Measurements from ENCODE around the gene HES7. TPM values are rescaled to one million over a fixed set of nuclear protein-coding genes. Genes with fewer than 3 reads are reported as not detected.

HES7 gene
- total and polyA plus RNA-seq, 9 of the 15 experiments (the other 6 are each of a cell fraction or from before 2014, with no cell fraction given), result 0.03 to 1.7 (median 0.14) TPM; not detected in 1

DNA sequence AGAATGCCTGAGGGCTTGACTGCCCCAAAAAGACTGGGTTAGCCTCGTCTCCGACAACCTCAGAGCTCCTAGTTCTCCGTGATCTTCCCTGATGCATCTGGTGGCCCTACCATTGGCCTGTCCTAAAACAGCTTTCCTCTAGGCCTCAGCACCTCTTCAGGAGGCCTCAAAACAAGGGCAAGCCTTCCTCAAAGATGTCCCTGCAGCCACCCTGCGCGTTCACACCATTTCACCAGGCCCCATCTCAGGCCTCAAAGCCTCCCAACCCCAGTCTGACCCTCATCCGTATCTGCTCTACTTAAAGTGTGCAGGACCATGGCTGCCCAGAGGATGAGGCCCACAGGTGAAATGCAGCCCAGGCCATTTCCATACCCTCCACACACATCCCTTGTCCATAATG is 13.0 kb downstream of the HES7 start:
- H4K20me1 ChIP-seq (replicated peaks; ENCODE audit: control insufficient read depth, insufficient read depth, low read length), result no peaks in the 10 kb centered on the region
- POLR2A ChIA-PET, result interaction anchor here (0.7 to 1.4 kb wide), 3 partner anchors 26 to 211 kb away, joined by 3 read pairs; no protein-coding TSS in a partner anchor
- no peaks in the 10 kb centered on the region for H3K79me2 ChIP-seq (ENCODE audit: control insufficient read depth, insufficient read depth, low read length)
- peak; percentile 8; the same call in 2 of the 3 replicates for ATAC-seq
- no peak overlapping the region for H2AFZ ChIP-seq (ENCODE audit: low read depth, low read length)
- TSS peak; percentile 81 for BruUV-seq (replicated peaks)
- H3K4me2 ChIP-seq (ENCODE audit: insufficient read depth, low read length), result no peak overlapping the region
- CTCF ChIA-PET (ENCODE audit: low intra/inter-chr PET ratio), result interaction anchor here (0.8 to 4.4 kb wide), 3 partner anchors 17 to 50 kb away, joined by 4 to 24 read pairs (median 18); no protein-coding TSS in a partner anchor
- H3K9me3 ChIP-seq (replicated peaks; ENCODE audit: control insufficient read depth, insufficient read depth, low read depth, low read length), result no peaks in the 10 kb centered on the region
- H3K9me1 ChIP-seq (ENCODE audit: control insufficient read depth, insufficient read depth, low read length), result no peaks in the 10 kb centered on the region
- H3K36me3 ChIP-seq (ENCODE audit: control insufficient read depth, insufficient read depth, low read length), result no peaks in the 10 kb centered on the region
- H3K9ac ChIP-seq (ENCODE audit: insufficient read depth in 1 of 2, low read depth in 2 of 2, low read length in 2 of 2), result peak overlapping the region in 1 of 2 experiments; percentile 10; a peak in 1 of 4 replicates
- H3K27me3 ChIP-seq (ENCODE audit: control insufficient read depth in 2 of 2, insufficient read depth in 2 of 2, low read length in 2 of 2), result peaks cover 11 to 17% of the 10 kb centered on the region in 2 experiments
- peaks cover 8 to 19% of the 10 kb centered on the region in 2 experiments; a peak in 4 of 5 replicates for H3K4me1 ChIP-seq (replicated peaks in 1 of 2; ENCODE audit: control insufficient read depth in 2 of 2, insufficient read depth in 2 of 2, low read length in 2 of 2)
- intact Hi-C loops (cut with micrococcal nuclease) (loop anchor here (1.0 to 5.0 kb wide), 2 partner anchors 18 to 39 kb away; no protein-coding TSS in a partner anchor), in situ Hi-C loops (cut with MboI) (loop anchor here (5.0 kb wide), 1 partner anchor 34 kb away; no protein-coding TSS in a partner anchor)
- DNase-seq (ENCODE audit: extremely low read depth in 1 of 4, low spot score in 3 of 4), result no peak
- H3K4me3 ChIP-seq, result no peak overlapping the region
- no peak overlapping the region for H3K27ac ChIP-seq (ENCODE audit: extremely low read depth, low read depth, low read length)
- FAIRE-seq, result no peak
- WGBS (ENCODE audit: insufficient coverage, low coverage, missing lambda C conversion rate), result 31% methylated on average over 6 of the region's 6 CpGs
- no peak for TF ChIP-seq CBFA2T3 (IDR thresholded peaks at IDR 0.05)
- no peak for TF ChIP-seq ATF1 (CRISPR knock-in tag; IDR thresholded peaks at IDR 0.05)
- no peak for TF ChIP-seq ATF1 (tag; IDR thresholded peaks at IDR 0.05)
- no peak for TF ChIP-seq BDP1 (IDR thresholded peaks at IDR 0.05; ENCODE audit: insufficient read depth, insufficient read length)
- peak; percentile 54; the same call in 1 of the 2 replicates for TF ChIP-seq POLR2AphosphoS5 (IDR thresholded peaks at IDR 0.05; ENCODE audit: control insufficient read depth, insufficient read depth, low read depth, low read length)
- no peak for TF ChIP-seq MYNN (IDR thresholded peaks at IDR 0.05)
- TF ChIP-seq MYNN (CRISPR knock-in tag; IDR thresholded peaks at IDR 0.05), result no peak
- TF ChIP-seq FOXJ3 (CRISPR knock-in tag; IDR thresholded peaks at IDR 0.05), result no peak
- peak; percentile 39; the same call in 1 of the 2 replicates for TF ChIP-seq PML (IDR thresholded peaks at IDR 0.05; ENCODE audit: low read length)
- no peak for TF ChIP-seq JUND (IDR thresholded peaks at IDR 0.05; ENCODE audit: borderline replicate concordance, low read depth, low read length)
- TF ChIP-seq JUND (tag; IDR thresholded peaks at IDR 0.05; ENCODE audit: borderline replicate concordance, low read depth, low read length), result no peak
- TF ChIP-seq ZNF184 (CRISPR knock-in tag; IDR thresholded peaks at IDR 0.05), result no peak
- TF ChIP-seq POLR2A (conservative IDR thresholded peaks at IDR 0.05), result peak; percentile 69
- no peak for TF ChIP-seq SLC30A9 (CRISPR knock-in tag; IDR thresholded peaks at IDR 0.05)
- no peak for TF ChIP-seq EZH2 (IDR thresholded peaks at IDR 0.05; ENCODE audit: borderline replicate concordance, low read depth, low read length)
- TF ChIP-seq, protein P1, sequence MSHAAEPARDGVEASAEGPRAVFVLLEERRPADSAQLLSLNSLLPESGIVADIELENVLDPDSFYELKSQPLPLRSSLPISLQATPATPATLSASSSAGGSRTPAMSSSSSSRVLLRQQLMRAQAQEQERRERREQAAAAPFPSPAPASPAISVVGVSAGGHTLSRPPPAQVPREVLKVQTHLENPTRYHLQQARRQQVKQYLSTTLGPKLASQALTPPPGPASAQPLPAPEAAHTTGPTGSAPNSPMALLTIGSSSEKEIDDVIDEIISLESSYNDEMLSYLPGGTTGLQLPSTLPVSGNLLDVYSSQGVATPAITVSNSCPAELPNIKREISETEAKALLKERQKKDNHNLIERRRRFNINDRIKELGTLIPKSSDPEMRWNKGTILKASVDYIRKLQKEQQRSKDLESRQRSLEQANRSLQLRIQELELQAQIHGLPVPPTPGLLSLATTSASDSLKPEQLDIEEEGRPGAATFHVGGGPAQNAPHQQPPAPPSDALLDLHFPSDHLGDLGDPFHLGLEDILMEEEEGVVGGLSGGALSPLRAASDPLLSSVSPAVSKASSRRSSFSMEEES (CRISPR knock-in tag; IDR thresholded peaks at IDR 0.05), result no peak
- TF ChIP-seq TBP (optimal IDR thresholded peaks at IDR 0.05; ENCODE audit: low read depth, low read length), result peak; percentile 83
- no peak for TF ChIP-seq SRSF3 (IDR thresholded peaks at IDR 0.05; ENCODE audit: insufficient read depth, low read length)
- TF ChIP-seq ZNF134 (CRISPR knock-in tag; conservative IDR thresholded peaks at IDR 0.05), result no peak
- no peak for TF ChIP-seq SNIP1 (IDR thresholded peaks at IDR 0.05; ENCODE audit: low read depth)
- TF ChIP-seq EGR1 (conservative IDR thresholded peaks at IDR 0.05), result no peak
- TF ChIP-seq CREBBP (IDR thresholded peaks at IDR 0.05; ENCODE audit: low read depth, low read length), result no peak
- TF ChIP-seq FOS (IDR thresholded peaks at IDR 0.05; ENCODE audit: extremely low read depth, insufficient read length), result no peak
- TF ChIP-seq NFIX (CRISPR knock-in tag; IDR thresholded peaks at IDR 0.05; ENCODE audit: low read depth), result no peak
- TF ChIP-seq, protein P2, sequence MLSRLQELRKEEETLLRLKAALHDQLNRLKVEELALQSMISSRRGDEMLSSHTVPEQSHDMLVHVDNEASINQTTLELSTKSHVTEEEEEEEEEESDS (CRISPR knock-in tag; IDR thresholded peaks at IDR 0.05), result no peak
- TF ChIP-seq CEBPG (CRISPR knock-in tag; IDR thresholded peaks at IDR 0.05), result no peak
- no peak for TF ChIP-seq CEBPG (tag; conservative IDR thresholded peaks at IDR 0.05 in 1 of 2, IDR thresholded peaks at IDR 0.05 in 1 of 2)
- TF ChIP-seq FOXA1 (IDR thresholded peaks at IDR 0.05; ENCODE audit: borderline replicate concordance), result no peak

Data from K562 (cell line).